ENCODE measurements around the gene LUZP1.

- TF ChIP-seq CTCF (IDR thresholded peaks at IDR 0.05) (no peak), POLR2A (IDR thresholded peaks at IDR 0.05) (no peak)
Measured at GRCh38 chr1:23103001-23103889, 65.4 kb downstream of the LUZP1 start.
